OCI-LY3 (cell line): ENCODE results near the gene ENTREP1.

Source experiments
- H2AFZ ChIP-seq: fragments of 200-600, 300-600 bp; shearing (Covaris generic); 2 replicates; pipeline ENCODE4 v1.6.0; 2014; ENCODE audit warnings: antibody characterized with exemption, low read depth, low read length
- H3K27ac ChIP-seq: fragments of 200-600, 300-600 bp; sonication (generic); 2 replicates; pipeline ENCODE4 v1.5.1; 2014; ENCODE audit warnings: mild to moderate bottlenecking, low read length, moderate library complexity, mixed read lengths
- H3K27me3 ChIP-seq: fragments of 200-600, 300-600 bp; sonication (generic); 2 replicates; pipeline ENCODE4 v1.6.1; 2014; ENCODE audit warnings: low read depth, low read length, mixed read lengths
- H3K36me3 ChIP-seq: fragments of 200-600, 300-600 bp; sonication (generic); replicated peaks from 2 replicates; pipeline ENCODE3; 2014; ENCODE audit warnings: low read depth, low read length, mixed read lengths
- H3K4me1 ChIP-seq: fragments of 300-600, 200-600 bp; sonication (generic); 2 replicates; pipeline ENCODE4 v1.6.1; 2014; ENCODE audit warnings: low read length, mixed read lengths
- H3K4me2 ChIP-seq: fragments of 200-600, 300-600 bp; sonication (generic); 2 replicates; pipeline ENCODE4 v1.6.1; 2014; ENCODE audit warnings: low read length, mixed read lengths
- H3K4me3 ChIP-seq: fragments of 300-600, 200-600 bp; sonication (generic); 2 replicates; pipeline ENCODE4 v1.5.1; 2014; ENCODE audit warnings: antibody characterized with exemption, mild to moderate bottlenecking, low read length, moderate library complexity
- H3K79me2 ChIP-seq: fragments of 300-600, 200-600 bp; shearing (Covaris generic); 2 replicates; pipeline ENCODE4 v1.6.1; 2014; ENCODE audit warnings: mild to moderate bottlenecking, low read length, mixed read lengths
- H3K9ac ChIP-seq: fragments of 300-600, 200-600 bp; shearing (Covaris generic); 2 replicates; pipeline ENCODE4 v1.6.0; 2014; ENCODE audit warnings: mild to moderate bottlenecking, low read length, moderate library complexity
- H3K9me3 ChIP-seq: fragments of 200-600, 300-600 bp; shearing (Covaris generic); 2 replicates; pipeline ENCODE4 v1.6.1; 2014; ENCODE audit warnings: low read length, mixed read lengths; ENCODE audit not compliant: insufficient read depth
- H4K20me1 ChIP-seq: fragments of 200-600, 300-600 bp; sonication (generic); 2 replicates; pipeline ENCODE4 v1.6.1; 2016; ENCODE audit warnings: low read length, mixed read lengths; ENCODE audit not compliant: insufficient read depth
- EZH2phosphoT487 ChIP-seq: fragments of 200-600 bp; shearing (Covaris generic); IDR thresholded peaks from 2 replicates; pipeline ENCODE4 v1.6.1; 2018; ENCODE audit warnings: antibody characterized with exemption, mixed run types, low read depth
- TF ChIP-seq, protein P1 (sequence below): fragments of 200-600, 300-600 bp; sonication (generic); IDR thresholded peaks from 2 replicates; pipeline ENCODE4 v1.5.1; 2014; ENCODE audit warnings: antibody characterized with exemption, low read length, low read depth

The ENTREP1 gene

DNA sequence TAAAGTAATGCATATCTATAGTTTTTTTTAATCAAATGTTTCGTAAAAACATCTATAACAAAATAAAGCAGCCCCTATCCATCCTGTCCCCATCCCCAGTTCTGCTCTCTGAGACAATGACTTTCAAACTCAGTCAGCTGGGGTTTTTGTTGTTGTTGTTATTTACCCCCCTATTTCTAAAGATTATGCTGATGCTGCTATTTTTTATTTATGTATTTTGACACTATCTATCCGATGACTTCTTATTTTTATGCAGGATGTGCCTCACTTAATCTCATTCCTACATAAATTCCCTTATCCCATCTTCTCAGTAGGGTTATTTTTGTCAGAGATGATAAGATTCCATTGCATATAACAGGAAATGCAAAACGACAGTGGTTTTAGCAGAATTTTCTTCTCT is 45.3 kb upstream of the ENTREP1 start:
- no peak overlapping the region for H3K27ac ChIP-seq
- H3K9me3 ChIP-seq, result peaks cover 6% of the 10 kb centered on the region
- H3K27me3 ChIP-seq, result peaks cover 6% of the 10 kb centered on the region; the same call in 1 of the 2 replicates
- TF ChIP-seq EZH2phosphoT487, result no peak
- TF ChIP-seq, protein P1, sequence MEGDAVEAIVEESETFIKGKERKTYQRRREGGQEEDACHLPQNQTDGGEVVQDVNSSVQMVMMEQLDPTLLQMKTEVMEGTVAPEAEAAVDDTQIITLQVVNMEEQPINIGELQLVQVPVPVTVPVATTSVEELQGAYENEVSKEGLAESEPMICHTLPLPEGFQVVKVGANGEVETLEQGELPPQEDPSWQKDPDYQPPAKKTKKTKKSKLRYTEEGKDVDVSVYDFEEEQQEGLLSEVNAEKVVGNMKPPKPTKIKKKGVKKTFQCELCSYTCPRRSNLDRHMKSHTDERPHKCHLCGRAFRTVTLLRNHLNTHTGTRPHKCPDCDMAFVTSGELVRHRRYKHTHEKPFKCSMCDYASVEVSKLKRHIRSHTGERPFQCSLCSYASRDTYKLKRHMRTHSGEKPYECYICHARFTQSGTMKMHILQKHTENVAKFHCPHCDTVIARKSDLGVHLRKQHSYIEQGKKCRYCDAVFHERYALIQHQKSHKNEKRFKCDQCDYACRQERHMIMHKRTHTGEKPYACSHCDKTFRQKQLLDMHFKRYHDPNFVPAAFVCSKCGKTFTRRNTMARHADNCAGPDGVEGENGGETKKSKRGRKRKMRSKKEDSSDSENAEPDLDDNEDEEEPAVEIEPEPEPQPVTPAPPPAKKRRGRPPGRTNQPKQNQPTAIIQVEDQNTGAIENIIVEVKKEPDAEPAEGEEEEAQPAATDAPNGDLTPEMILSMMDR, result no peak
- no peaks in the 10 kb centered on the region for H4K20me1 ChIP-seq
- H3K4me1 ChIP-seq, result peaks cover 8% of the 10 kb centered on the region
- H3K36me3 ChIP-seq, result no peaks in the 10 kb centered on the region
- no peak overlapping the region for H2AFZ ChIP-seq
- no peak overlapping the region for H3K4me3 ChIP-seq
- H3K79me2 ChIP-seq, result no peaks in the 10 kb centered on the region
- no peak overlapping the region for H3K9ac ChIP-seq
- H3K4me2 ChIP-seq, result no peak overlapping the region

DNA sequence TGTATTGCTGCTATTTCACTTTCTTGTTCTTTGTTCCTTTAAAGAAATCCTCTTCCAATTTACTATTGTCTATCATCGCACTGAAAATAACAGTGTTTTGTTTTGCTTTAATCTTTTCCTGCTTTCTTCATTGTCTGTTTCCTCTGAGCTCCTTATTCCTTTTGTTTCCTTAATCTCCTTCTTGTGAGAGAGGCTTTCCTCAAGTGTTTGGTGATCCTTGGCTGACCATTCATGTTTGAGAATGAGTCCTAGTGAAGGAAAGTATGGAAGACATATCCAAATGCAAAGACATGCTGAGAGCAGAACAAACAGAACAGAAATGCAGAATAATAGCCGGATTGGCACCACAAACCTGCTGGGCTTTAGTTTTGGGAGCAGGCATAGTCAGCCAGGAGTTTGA is 42.0 kb upstream of the ENTREP1 start:
- no peak overlapping the region for H3K4me2 ChIP-seq
- H3K4me3 ChIP-seq, result no peak overlapping the region
- no peaks in the 10 kb centered on the region for H3K36me3 ChIP-seq
- peaks cover 6% of the 10 kb centered on the region for H3K9me3 ChIP-seq
- peaks cover 8% of the 10 kb centered on the region for H3K4me1 ChIP-seq
- H2AFZ ChIP-seq, result no peak overlapping the region
- no peak overlapping the region for H3K9ac ChIP-seq
- no peaks in the 10 kb centered on the region for H3K79me2 ChIP-seq
- no peak for TF ChIP-seq EZH2phosphoT487
- TF ChIP-seq, protein P1, result no peak
- no peaks in the 10 kb centered on the region for H4K20me1 ChIP-seq
- H3K27me3 ChIP-seq, result peaks cover 6% of the 10 kb centered on the region; the same call in 1 of the 2 replicates
- no peak overlapping the region for H3K27ac ChIP-seq

DNA sequence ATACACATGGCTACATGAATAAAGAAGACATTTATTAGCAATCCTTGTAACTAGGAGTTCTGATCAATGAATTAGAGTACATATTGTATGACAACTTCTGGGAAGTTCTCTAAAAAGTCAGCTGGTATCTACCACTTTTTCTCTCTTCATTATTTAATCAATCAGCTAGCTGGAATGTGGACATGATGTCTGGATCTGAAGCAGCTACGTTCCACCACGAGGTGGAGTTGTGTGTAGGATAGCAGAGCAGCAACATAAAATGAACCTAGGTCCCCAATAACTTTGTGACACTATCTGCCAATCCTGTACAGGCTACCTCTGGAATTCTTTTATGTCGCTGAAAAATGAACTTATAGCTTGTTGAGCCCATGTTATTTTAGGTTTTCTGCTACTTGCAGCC is 32.9 kb upstream of the ENTREP1 start:
- Histone ChIP-seq H3K4me1 (no peaks in the 10 kb centered on the region), H3K27ac (no peak overlapping the region), H3K4me3 (no peak overlapping the region), H3K36me3 (no peaks in the 10 kb centered on the region), H2AFZ (no peak overlapping the region), H3K4me2 (no peak overlapping the region), H3K27me3 (no peaks in the 10 kb centered on the region), H3K9ac (no peak overlapping the region), H3K9me3 (no peaks in the 10 kb centered on the region), H4K20me1 (no peaks in the 10 kb centered on the region), H3K79me2 (no peaks in the 10 kb centered on the region)
- no peak for TF ChIP-seq EZH2phosphoT487
- TF ChIP-seq, protein P1, result no peak

DNA sequence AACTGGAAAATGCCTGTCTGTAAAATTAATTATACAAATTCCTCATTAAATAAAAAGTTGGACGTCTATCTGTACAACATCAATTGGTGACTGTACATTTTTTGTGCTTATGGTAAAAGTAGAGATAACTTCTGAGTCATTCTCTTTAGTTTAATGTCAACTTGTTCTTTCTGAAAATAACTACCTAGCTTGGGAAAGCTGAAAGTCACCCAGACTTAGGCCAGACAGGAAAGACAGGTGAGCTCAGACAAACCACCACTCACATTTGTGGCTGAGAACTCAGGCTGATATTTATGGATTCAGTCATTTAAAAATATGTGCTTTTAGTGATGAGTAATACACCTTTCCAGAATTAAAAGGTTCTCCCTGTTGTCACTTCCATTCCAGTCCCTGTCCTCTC is 31.9 kb upstream of the ENTREP1 start:
- TF ChIP-seq, protein P1, result no peak
- TF ChIP-seq EZH2phosphoT487, result no peak
- no peak overlapping the region for H3K4me3 ChIP-seq
- no peak overlapping the region for H3K9ac ChIP-seq
- no peaks in the 10 kb centered on the region for H4K20me1 ChIP-seq
- no peaks in the 10 kb centered on the region for H3K27me3 ChIP-seq
- H2AFZ ChIP-seq, result no peak overlapping the region
- H3K79me2 ChIP-seq, result no peaks in the 10 kb centered on the region
- no peaks in the 10 kb centered on the region for H3K4me1 ChIP-seq
- H3K36me3 ChIP-seq, result no peaks in the 10 kb centered on the region
- no peaks in the 10 kb centered on the region for H3K9me3 ChIP-seq
- H3K4me2 ChIP-seq, result no peak overlapping the region
- no peak overlapping the region for H3K27ac ChIP-seq
